GM12872 (cell line): ENCODE measurements around the gene CENPX.

Experiments used
- TF ChIP-seq, protein P1 (sequence below): IDR thresholded peaks from 3 replicates; pipeline ENCODE4 v1.5.1; 2011; ENCODE audit warnings: low read depth, mild to moderate bottlenecking, low read length, moderate library complexity; ENCODE audit not compliant: insufficient read depth

CENPX gene

DNA sequence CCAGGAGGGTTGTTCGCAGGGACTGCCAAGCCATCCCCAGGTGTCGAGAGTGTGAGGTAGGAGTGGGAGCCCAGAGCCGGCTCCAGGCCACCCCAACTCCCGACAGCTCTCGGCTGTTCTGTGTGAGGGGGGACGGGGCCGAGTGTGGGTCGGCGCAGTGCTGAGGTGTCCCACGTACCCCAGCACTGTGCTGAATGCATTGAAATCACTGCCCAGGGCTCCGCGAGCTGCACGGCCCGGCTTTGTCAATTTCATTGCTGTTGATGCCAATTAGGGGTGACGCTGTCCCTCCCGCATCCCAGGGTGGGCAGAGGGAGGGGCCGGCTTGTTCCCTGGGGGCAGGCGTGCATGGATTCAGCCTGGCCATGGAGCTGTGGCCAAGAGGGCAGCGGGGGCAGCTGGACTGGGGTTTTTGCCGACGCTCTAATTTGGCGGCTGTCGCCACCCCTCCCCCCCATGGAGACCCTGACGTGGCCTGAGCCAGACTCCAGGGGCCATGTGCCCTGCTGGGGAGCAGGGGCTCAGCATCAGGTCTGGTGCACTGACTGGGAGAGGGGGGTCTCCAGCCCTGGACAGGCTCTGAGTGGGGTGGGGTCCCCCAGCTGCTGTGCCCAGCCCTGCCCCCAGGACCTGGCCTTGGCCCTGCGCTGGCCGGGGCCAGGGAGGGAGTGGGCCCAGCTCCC lies 14.3 kb downstream of the CENPX start:
- TF ChIP-seq, protein P1, sequence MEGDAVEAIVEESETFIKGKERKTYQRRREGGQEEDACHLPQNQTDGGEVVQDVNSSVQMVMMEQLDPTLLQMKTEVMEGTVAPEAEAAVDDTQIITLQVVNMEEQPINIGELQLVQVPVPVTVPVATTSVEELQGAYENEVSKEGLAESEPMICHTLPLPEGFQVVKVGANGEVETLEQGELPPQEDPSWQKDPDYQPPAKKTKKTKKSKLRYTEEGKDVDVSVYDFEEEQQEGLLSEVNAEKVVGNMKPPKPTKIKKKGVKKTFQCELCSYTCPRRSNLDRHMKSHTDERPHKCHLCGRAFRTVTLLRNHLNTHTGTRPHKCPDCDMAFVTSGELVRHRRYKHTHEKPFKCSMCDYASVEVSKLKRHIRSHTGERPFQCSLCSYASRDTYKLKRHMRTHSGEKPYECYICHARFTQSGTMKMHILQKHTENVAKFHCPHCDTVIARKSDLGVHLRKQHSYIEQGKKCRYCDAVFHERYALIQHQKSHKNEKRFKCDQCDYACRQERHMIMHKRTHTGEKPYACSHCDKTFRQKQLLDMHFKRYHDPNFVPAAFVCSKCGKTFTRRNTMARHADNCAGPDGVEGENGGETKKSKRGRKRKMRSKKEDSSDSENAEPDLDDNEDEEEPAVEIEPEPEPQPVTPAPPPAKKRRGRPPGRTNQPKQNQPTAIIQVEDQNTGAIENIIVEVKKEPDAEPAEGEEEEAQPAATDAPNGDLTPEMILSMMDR = no peak

DNA sequence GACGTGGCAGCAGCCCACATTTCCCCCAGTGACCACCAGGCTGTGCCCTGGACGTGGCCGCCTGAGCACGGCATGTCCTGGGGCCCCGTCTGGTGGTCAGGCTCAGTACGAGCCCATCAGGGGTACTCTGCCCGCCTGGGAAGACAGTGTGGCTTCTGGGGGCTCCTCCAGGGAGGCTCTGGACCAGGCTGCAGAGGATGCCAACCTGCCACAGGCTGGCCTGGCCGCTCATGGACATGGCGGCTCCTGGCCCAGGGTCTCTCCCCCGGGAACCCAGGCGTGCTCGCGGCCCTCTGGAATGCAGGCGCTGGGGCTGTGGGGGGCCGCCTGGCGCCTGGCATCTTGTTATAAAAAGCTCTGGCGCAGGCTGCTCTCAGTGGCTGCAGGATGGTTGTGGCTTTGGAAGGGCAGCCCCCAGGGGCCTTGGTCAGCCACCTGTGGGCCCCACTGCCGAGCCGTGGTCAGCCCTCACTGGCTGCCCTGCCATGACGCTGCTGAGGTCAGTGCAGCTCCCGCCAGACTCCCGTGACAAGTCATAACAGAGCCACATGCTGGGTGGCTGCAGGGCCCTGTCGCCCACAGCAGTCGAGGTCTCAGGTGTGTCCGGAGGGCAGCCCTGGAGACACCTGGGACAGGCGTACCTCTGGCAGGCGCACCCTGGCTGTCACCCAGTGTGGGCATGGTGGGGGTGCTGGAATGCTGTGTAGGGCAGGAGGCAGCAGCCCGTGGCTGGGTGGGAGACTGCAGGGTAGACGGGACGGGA lies 15.0 kb downstream of the CENPX start:
- TF ChIP-seq, protein P1 = no peak

DNA sequence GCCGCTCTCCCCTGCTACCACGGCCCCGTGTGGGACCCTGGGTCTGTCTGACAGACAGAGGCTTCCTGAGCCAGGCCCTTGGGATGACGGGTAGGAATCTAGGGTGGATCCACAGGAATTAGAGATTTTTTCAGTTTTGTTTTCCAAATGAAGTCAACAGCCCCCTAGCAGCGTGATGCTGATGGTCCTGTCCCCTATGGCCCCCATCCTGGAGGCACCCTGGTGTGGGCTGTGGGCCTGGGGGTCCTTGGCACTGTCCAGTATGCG lies 15.5 kb downstream of the CENPX start:
- TF ChIP-seq, protein P1 = no peak

DNA sequence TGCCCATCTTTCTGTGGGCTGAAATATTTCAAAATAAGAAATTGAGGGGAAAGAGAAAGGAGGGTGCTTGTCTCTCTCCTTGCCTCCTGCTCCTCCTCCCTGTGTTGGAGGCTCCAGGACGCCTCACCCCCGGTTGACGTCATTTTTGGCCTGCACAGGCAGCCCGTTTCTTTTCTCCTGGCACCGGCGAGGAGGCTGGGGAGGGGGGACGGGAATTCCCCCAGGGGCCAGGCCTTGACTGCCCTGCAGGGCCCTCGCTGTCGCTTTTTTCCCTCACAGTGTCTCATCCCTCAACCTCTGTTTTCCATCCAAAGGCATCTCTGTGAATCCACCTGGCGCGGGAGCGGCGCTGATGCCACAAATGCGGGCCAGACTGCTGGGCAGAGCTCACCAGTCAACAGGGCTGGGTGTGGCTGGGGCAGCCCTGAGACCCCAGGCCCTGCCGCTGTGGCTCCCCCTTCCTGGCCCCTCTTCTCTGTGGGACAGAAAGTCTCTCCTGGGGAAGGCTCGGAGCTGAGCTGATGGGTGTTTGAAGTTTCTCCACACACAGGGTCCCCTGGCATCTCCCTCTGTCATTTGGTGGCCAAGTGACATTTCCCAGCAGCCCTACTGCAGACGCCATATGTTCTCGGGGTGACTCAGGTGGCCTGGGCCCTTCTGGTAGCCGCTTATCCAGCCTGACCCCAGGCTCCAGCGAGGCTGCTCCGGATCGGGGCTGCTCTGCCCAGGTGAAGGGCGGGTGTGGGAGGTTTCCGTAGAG lies 16.0 kb downstream of the CENPX start:
- TF ChIP-seq, protein P1 = no peak

DNA sequence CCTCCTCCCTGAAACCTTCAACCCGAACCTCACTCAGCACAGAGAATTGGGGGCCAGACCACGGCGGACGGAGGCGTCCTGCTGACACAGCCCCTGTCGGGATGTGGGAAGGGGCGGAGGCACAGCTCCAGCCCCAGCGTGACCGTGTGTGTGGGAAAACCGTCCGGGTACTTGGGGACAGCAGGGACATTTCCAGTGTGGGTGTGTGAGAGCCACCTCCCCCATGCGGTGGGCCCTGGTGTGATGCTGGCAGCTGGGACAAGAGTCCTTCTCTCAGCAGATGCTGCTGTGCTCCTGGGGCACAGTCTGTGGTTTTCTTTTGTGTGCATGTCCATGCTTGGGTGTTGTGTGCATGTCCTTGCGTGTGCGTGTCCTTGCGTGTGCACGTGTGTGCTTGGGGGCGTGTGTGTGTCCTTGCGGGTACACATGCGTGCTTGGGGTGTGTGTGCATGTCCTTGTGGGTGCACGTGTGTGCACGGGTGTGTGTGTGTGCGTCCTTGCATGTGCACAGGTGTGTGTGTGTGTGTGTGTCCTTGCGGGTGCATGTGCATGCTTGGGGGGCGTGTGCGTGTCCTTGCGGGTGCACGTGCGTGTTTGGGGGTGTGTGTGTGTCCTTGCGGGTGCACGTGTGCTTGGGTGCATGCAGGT lies 16.9 kb downstream of the CENPX start:
- TF ChIP-seq, protein P1 = no peak

DNA sequence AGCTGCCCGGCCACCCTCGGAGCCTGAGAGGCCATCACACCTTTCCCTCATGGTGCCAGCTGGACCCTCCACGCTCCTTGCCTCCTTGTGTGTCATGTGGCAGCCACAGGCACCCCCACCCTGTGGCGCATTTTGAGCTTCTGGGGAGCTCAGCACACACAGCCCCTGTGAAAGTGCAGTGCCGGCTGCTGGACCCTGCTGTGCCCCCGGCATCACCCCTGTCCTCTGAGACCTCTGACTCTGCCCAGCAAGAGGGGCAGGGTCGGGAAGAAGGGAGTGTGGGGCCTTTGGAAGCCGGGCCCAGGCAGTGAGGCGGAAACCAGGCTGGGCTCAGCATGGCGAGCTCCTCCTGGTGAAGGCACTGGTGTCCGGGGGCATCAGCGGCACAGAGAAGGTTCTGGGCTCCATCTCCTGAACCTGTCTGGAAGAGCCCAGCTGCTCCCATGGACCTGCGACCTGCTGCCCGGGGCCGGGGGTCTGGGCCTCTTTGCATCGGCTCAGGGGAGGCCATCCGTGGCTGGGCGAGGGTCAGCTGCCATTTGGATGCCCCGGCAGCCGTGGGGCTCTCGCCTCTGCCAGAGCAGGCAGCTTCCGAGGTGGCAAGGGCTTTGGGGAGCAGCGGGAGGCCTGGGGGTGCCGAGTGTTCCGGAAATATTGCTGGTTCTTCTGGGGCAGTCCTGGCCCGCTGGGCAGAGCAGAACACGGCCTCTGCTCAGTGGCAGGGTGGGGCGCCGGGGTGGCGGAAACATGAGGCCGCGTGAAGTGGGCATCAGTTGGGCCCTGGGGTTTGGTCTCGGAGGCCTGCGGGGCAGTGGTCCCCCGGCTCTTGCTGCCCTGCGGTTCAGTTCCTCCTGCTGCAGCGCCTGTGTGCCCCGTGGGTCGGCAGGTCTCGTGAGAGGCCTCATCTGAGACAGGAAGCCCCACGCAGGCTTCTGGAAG lies 17.9 kb downstream of the CENPX start:
- TF ChIP-seq, protein P1 = no peak
